HL-60 (cell line): ENCODE measurements around the gene IPO5.

ENCODE experiments used
- TF ChIP-seq, protein P1 (sequence below): IDR thresholded peaks from one replicate; pipeline ENCODE4 v1.5.1; 2011; ENCODE audit warnings: low read length, control low read depth, inconsistent platforms; ENCODE audit not compliant: insufficient read depth
- TF ChIP-seq, protein P2 (sequence below): IDR thresholded peaks from 2 replicates; pipeline ENCODE4 v1.6.1; 2012; ENCODE audit warnings: low read depth; ENCODE audit not compliant: insufficient replicate concordance

DNA sequence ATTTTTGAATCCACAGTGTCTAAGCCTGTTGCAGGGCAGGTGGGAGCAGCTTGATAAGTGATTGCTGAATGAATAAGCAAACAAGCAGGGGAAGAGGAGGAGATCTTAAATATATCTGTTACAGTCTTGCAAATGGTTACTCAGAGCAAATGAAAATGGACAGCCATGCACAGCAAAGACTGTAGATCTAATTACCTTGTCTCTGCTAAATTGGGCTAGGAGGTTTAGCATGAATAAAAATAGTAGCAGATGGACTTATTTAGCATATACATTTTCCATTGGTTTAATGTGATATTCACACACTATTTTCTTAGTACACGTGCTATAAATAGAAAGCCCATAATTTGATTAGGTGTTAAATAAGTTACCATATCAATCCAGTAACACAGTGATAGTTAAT is 116.5 kb downstream of the IPO5 start:
- TF ChIP-seq, protein P1, sequence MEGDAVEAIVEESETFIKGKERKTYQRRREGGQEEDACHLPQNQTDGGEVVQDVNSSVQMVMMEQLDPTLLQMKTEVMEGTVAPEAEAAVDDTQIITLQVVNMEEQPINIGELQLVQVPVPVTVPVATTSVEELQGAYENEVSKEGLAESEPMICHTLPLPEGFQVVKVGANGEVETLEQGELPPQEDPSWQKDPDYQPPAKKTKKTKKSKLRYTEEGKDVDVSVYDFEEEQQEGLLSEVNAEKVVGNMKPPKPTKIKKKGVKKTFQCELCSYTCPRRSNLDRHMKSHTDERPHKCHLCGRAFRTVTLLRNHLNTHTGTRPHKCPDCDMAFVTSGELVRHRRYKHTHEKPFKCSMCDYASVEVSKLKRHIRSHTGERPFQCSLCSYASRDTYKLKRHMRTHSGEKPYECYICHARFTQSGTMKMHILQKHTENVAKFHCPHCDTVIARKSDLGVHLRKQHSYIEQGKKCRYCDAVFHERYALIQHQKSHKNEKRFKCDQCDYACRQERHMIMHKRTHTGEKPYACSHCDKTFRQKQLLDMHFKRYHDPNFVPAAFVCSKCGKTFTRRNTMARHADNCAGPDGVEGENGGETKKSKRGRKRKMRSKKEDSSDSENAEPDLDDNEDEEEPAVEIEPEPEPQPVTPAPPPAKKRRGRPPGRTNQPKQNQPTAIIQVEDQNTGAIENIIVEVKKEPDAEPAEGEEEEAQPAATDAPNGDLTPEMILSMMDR, result no peak
- TF ChIP-seq, protein P2, sequence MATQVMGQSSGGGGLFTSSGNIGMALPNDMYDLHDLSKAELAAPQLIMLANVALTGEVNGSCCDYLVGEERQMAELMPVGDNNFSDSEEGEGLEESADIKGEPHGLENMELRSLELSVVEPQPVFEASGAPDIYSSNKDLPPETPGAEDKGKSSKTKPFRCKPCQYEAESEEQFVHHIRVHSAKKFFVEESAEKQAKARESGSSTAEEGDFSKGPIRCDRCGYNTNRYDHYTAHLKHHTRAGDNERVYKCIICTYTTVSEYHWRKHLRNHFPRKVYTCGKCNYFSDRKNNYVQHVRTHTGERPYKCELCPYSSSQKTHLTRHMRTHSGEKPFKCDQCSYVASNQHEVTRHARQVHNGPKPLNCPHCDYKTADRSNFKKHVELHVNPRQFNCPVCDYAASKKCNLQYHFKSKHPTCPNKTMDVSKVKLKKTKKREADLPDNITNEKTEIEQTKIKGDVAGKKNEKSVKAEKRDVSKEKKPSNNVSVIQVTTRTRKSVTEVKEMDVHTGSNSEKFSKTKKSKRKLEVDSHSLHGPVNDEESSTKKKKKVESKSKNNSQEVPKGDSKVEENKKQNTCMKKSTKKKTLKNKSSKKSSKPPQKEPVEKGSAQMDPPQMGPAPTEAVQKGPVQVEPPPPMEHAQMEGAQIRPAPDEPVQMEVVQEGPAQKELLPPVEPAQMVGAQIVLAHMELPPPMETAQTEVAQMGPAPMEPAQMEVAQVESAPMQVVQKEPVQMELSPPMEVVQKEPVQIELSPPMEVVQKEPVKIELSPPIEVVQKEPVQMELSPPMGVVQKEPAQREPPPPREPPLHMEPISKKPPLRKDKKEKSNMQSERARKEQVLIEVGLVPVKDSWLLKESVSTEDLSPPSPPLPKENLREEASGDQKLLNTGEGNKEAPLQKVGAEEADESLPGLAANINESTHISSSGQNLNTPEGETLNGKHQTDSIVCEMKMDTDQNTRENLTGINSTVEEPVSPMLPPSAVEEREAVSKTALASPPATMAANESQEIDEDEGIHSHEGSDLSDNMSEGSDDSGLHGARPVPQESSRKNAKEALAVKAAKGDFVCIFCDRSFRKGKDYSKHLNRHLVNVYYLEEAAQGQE, result no peak
